Islet precursor cell (in vitro differentiated cells): ENCODE results near the gene SRRM4.
"Not testable (repeated sequence)": the region's sequence is repeated elsewhere in the genome, so short reads cannot be mapped to it uniquely, and the experiment has no call there.

Experiments used
- DNase-seq: peaks from one replicate; pipeline ENCODE4 v3.0.0-alpha.2; 2018

Gene SRRM4, protein sequence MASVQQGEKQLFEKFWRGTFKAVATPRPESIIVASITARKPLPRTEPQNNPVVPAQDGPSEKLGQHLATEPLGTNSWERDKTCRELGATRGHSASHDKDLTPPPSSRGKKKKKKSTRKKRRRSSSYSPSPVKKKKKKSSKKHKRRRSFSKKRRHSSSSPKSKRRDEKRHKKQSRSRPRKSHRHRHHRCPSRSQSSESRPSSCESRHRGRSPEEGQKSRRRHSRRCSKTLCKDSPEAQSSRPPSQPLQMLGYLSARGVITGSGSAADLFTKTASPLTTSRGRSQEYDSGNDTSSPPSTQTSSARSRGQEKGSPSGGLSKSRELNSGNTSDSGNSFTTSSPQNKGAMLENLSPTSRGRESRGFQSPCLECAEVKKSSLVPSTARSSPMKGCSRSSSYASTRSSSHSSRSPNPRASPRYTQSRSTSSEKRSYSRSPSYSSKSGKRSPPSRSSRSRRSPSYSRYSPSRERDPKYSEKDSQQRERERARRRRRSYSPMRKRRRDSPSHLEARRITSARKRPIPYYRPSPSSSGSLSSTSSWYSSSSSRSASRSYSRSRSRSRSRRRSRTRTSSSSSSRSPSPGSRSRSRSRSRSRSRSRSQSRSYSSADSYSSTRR

DNA sequence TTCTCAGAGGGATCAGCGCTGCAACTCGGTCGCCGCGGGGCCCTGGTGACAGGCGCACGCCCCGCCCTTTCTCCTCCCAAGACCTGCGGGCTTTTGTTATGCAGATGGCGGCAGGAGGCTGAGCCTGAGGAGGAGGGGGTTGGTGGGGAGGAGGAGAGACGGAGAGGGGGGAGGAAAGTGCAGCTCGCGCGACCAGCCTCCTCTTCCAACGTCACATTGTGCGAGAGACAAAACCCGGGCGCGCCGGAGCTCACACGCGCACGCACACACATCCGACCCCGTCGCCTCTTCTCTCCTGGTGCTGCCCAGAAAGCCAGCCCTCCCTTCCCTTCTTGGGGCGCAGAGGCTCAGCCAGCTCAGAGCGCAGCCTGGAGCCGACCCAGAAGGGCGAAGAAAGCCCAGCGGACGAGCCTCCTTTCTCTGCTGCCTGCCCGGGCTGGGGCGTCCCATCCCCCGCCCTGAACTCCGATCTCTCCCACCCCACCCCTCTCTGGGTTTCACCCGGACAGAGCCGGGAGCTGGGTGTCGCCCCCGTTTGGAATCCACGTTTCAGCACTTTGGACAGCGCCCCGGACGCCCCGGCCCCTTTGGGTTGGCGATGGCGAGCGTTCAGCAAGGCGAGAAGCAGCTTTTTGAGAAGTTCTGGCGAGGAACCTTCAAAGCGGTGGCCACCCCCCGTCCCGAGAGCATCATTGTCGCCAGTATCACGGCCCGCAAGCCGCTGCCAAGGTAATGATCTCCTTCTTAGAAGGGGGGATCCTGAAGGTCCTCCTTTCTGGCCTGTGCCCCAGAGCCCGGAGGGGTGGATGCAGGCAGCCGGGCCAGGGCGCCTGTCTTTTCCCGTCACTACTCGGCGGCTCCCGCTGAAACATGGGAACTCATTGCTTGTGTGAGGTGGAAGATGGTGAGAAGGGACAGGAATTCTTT is at the start of gene SRRM4:
TSS of gene SRRM4 (plus strand) at position 257 of the 927 bp plus-strand sequence. CDS start at position 599, 342 bp downstream.
- peak; percentile 87 for DNase-seq

DNA sequence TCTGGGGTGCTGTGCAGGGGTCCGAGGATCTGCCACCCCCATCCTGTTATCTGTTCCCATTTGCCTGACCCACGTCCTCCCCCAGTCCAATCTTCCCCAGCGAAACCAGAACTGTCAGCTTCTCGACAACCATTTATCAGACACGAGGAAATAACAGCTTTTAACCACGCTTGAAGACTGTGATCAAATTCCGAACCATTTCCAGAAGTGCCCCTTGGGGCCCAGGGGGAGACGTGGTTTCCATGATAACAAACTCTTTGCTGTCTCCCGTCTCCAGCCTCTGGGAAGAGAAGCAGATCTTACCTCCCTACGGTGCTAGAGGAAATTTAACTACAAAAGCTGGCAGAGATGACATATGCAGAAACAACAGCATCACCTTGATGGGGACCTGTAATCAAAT is 35.1 kb upstream of the SRRM4 start:
- DNase-seq = no peak

DNA sequence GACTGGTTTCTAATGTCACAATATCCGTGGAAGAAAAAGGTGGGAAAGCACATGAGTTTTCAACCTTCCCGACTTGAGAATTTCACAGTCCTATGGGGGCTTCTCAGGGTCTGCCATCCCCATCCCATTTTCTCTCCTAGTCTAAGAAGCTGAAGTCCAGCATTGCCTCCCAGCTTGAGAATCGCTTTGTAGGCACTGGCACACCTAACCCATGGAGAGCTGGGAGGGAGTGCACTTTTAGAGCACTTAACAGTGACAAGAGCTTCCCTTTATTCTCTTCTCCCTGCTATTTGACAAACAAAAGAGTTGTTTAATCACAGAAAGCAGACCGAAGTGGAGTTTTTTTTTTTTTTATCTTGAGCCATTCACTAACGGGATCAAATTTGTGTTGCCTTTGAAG is 22.8 kb upstream of the SRRM4 start:
- DNase-seq = no peak

DNA sequence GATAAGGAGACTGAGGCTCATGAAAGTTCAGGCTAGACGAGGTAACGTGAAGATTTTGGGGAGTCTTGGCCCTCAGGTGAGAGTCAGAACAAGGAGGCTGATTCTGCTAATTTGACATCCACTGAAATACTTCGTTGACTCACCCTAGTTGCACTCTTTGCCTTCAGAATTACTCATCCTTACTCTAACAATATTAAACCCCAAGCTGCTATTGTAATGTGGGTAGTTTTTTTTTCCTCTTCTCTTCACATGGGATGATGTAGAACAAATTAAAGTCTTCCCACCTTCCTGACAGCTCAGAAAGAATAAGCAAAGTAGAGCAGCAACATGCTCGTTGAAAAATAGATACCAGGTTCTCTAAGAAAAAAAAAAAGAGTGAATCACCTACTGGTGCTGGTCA is 22.0 kb upstream of the SRRM4 start:
- no peak for DNase-seq

DNA sequence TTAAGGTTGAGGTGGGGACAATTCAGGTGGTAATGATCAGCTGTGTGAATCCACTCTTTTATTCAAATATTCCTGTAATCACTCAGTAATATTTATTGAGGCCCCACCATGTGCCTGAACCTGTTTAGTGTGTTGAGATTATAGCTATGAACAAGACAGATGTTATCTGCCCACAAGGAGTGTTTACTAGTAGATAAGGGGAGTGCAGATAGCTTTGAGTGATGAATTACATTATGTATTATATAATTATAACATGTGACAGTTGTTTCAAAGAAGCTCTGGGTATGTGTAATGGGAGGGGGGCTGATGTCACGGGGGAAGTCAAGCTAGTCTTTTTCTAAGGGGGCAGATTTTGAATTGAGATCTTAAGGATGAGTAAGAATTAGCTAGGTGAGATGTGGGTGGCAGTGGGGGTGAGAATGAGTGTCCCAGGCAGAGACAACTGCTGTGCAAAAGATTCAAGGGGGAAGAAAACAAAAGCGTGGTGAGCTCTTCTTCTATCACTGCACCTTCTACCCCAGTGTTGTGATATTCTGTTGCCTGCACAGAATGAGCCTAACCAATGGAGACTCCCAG is 21.3 kb upstream of the SRRM4 start:
- DNase-seq = no peak

DNA sequence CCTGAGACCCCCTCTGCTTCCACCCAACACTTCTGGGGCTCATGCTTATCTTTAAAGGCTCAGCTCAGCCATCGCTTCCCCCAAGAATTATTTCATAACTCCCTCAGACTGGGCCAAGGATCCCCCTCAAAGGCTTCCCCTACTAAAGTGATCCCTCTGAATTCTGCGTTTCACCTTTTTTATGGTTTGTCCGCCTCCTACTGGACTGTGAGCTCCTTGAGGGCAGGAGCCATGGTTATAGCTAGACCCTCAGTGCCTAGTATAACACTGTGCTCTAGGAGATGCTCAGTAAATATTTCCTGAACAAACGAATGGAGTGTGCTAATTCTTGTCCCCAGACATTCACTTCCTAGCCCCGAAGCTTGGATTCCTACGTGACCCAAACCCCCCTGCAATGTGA is 20.5 kb upstream of the SRRM4 start:
- no peak for DNase-seq

DNA sequence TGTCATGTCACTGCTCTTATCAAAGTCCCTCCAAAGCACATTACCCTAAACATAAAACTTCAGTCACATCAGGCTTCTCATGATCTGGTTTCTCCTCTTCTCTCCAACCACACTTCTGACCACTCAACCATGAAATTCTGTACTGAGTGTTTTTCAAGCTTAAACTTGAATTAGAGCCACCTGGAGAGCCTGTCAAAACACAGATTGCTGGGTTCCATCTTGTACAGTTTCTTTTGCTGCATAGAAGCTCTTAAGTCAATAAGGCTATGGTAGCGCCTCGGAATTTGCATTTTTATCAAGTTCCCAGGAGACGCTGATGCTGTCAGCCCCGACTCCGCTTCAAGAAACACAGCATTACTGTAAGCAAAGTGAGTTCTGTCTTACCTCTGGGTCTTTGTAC is 16.4 kb upstream of the SRRM4 start:
- no peak for DNase-seq

DNA sequence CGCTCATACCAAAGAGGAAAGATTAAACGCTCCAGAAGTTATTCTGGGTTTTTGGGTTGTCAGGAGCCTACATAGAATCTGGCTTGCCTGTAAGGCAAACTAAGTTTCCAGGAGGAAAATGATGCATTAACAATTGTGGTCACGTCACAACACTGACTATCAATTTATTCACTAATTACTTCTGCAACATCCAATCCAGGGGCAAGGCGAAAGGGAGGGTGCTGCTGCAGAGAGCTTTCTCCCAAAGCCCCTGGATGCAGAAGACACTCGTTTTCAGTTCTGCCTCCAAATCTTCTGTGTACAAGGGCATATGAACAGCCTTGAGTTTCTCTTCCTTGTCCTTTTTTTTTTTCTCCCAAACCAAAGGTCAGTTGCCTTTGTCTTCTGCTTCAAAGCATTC is 10.5 kb upstream of the SRRM4 start:
- no peak for DNase-seq

DNA sequence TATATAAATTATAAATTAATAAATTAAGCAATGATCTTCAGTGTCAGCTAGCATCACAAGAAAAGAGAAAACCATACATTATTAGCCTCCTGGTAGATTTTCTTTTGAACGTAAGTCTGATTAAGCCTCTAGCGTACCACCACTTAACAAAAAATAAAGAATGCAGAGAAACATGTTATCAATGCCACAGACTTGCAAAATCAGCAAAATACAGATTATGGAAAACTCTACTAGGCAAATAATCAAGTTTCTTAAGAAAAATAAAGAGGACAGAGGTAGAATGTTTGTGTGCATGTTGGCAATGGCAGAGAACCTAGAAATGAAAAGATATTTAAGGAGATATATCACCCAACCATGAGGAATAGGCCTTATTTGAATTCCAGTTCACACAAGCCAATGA is 8.4 kb upstream of the SRRM4 start:
- DNase-seq = no peak

DNA sequence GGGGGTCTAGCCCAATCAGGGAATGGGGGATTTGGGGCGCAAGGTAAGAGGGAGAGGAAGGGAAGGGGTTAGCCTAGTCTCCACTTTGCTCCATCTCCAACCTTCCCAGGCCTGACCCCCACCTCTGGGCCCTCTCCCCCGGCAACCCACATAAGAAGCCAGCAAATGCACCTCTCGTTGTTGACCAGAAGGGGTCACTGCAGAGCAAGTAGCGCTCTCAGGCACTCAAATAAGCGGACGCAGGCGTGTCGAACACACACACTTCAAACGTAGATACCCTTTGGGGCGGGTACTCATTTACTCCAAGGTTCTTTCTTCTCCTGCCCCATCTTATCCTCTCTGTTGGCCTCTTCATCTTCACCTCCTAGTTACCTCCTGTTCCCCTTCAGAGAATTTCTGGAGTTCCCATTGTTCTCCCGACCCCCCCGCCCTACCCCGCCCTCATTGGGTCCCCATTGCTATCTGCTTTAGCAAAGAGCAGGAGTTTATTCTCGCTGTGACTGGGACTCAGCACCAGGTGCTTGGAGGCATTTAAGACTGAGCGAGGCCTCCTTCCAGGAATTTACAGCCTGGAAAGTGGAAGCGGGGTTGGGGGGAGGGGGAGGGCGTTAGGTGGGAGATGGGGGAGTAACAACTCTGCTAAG is 1.5 kb upstream of the SRRM4 start:
- peak; percentile 88 for DNase-seq

DNA sequence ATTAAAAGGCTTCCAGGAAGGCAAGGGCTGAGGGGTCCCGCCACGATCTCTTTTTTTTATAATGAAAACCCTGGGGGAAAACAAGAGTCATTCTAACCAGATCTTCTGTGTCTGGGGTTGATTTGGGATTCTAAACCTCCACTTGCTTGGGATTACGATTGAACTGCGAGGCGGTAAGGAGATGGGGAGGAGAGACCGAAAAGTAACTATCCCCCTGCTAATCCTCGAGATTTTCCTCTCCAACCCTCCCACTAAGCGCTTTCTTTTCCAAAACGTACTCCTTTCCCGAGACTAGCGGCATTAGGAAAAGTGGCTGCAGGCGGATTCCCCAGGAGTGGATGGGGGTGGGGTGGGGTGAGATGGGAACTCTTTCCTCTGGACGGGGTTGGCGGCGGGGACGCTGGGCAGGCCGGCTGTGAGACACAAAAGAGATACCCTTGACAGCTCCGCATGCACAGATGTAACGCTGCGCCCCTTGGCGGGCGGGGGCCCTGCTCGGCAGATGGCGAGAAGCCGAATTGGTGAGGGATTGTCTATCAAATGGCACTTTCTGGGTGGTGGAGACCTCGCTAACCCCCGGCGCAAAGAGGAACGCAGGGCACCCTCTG is 830 bp upstream of the SRRM4 start:
- DNase-seq = peak; percentile 74

DNA sequence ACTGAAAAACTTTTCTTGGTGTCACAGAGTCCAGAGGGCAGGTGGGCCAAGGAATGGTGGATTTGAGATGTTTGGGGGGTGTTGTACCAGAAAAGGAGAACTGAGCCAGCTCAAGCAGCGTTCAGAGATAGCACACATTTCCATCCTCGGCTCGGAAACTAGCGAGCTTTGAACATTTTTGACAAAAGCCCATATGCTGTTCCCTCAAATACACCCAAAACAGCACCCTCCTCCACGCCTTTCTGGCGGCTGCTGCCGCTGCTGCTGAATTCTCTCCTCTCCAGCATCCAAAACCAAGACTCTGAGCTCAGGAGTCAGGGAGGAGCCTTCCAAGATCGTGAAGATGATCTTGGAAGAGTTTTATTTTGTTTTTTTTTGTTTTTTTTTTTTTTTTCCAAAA is 961 bp downstream of the SRRM4 start:
- no peak for DNase-seq

DNA sequence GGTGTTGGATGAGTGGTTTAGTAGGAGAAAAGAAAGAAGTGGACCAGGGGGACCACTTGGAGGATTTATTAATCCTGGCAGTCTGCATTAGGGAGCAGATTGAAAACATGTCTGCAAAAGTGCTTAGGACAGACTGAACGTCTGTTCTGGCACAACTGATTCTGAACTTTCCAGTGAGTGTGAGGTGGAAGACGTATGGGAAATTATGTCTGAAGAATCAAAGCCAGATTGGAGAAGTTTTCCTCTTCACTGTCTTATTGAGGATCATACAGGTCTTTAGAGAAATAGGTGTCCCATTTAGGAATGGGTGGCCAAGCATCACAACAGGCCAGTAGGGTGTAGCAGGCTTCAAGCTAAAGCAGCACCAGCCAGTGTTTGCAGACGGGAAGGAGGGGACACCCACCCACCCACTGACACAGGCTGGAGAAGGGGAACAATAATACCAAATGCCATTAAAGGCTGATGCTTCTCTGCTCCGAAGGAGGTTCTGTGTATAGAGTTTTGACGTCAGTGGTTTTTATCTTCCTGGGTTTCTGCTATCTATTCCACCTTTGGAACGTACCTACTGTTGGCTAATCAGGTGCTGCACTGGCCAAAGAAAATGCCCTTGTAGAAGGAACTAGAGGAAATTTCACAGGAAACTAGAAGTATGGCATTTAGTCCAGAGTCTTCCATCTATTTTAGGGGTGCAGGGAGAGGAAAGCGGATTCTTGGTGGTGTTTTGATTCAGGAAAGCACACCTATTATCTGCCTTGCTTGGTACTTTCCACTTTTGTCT is 1.8 kb downstream of the SRRM4 start:
- no peak for DNase-seq

DNA sequence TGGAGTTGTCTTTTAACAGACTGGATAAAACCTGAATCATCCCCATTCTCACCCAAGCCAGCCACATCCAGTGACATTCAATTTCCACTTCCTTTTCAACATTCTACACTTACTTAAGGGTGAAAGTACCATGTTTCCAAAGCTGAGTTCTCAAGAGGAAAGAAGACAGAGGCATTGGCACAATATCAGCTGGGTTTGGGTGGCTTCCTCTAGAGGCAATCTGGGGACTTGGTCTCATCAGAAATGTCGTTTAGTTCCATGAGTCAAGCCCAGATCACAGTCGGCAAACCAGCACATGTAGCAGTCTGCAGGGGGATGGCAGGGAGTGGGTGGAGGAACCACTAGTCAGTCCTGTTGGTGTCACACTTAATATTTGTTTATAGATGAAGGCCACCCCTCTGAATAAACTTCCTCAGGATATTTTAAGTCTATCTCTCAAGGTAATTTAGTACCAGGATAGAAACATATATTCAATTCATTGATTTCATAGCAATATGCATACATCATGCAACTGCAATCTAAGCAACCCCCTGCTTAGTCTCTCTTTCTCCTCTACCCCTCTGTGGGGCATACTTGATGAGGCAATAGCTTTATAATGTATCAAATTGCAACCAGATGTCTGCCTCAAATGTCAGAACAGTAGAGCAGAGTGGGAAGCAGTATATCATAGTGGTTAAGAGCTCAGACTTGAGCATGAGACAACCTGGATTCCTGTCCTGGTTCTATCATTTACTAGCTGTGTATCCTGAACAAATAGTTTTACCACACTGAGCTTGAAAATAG is 3.0 kb downstream of the SRRM4 start:
- DNase-seq = peak; percentile 28

DNA sequence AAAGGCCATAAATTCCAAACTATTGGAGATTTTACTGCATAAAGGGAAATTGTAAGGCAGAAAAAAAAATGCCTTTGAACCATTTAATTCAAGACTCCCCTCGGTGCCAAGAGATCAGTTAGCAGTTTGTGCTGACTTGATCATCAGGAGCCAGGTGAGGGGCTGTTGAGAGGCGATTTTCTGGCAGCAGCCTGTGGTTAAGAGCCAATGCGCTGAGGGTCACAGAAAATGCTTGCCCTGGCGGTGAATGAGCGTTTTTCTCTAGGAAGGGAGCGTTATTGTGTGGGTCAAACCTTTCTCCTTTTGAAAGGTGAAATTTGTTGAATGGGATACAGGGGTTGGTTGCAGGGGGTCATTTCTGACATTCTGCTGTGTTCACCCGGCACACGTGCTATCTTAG is 4.7 kb downstream of the SRRM4 start:
- DNase-seq = peak; percentile 21

DNA sequence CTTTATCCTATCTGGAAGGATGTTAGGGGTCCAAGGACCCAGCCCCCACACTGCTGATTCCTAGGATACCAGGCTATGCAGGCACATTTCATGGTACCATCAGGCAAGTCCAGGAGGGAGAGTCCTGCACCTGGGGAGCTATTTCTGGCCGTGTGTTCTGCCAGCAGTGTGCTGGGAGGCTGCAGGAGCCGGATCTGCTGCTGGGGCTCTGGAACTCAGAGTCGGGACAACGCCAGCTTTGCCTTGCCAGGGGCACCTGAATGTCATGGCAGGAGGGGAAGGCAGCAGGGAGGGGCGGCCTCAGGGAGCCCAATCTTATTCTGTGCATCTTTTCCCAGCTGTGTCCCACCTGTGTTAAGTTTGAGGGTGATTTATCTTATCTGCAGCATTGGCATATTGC is 17.8 kb downstream of the SRRM4 start:
- DNase-seq = peak; percentile 40

DNA sequence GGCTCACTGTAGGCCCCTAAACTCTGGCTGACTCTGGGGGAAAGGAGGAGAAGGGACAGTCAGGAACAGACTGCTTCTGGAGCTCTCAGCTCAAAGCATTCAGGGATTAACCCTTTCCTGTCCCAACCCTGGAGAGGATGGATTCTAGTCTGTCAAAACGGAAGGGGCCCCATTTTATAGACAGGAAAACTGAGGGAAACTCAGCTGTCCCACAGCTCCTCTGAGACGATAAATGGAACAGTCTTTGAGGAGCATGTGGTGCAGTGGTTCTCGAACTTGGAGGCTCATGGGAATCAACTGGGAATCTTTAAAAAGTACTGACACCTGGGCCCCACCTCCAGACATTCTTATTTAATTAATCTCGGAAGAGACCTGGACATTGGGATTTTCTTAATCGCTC is 23.7 kb downstream of the SRRM4 start:
- no peak for DNase-seq

DNA sequence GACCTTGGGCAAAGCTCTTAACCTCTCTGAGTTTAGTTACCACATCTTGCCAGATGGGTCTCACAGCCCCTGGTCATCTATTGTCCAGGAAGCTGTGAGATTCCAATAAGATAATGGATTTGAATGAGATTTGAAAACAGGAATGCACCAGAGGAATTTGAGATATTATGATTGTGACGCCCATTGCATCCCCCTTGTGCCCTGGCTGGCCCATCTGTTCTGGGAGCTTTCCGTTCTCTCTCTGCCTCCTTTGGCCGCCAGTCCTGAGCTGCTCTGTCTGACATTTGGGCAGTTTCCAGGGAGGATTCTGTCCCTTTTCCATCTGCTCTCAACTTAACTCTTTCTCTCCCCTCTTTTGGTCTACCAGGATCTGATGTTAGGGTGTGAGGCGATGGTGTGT is 24.6 kb downstream of the SRRM4 start:
- DNase-seq = no peak

DNA sequence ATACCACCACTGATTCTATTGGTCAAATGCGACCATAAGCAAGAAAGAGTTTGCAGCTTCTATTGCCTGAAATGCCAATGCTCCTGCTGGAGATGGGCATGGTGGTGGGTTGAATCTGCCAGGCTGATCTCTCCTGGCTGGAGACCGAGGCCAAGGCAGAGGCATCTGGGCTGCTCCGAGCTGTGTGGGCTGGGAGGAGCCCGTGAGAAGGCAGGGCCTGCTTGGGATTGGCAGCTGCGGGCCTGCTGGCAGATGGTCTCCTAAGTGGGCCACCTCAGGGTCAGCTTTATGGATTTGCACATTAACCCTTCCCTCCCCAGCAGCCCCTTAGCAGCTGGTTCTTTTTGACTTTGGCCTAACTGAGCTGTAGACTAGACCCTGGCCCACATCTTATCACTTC is 25.4 kb downstream of the SRRM4 start:
- DNase-seq = no peak

DNA sequence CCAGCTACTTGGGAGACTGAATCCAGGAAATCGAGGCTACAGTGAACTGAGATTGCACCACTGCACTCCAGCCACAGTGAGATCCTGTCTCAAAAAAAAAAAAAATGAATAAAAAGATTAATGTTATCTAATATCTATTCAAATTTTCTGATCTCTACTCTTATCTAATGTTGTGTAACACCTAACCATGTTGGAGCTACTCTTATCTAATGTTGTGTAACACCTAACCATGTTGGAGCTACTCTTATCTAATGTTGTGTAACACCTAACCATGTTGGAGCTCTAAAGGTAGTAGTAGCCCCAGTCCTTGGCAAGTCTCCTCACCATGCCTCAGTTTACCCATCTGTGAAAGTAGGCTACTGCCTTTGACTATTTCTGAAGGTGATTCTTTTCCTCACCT is 26.9 kb downstream of the SRRM4 start:
- DNase-seq = not testable (repeated sequence)
